Measurements from ENCODE around the gene COL28A1.
A peak's percentile ranks its signal among the peaks of the same experiment; 100 is the strongest.
"Not testable (repeated sequence)": the region's sequence is repeated elsewhere in the genome, so short reads cannot be mapped to it uniquely, and the experiment has no call there.

Gene COL28A1

DNA sequence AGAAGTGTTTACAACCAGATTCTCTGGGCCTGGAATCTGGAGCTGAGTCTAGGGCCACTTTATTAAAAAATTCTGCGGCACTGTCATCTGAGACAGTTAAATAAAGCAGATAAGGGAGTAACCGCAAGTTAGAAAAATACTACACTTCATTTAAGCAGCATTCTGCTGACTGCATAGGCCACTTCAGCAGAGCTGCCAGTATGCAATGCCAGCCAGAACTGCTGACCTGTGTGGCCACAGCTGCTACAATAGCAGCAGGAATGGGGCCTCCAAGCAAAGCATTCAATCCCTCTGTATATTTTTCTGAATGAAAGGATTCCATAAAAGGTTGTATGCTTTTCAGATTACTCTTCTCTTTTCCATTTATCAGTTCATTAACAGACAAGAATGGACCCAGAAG lies 136.0 kb downstream of the COL28A1 start:
- Histone ChIP-seq H3K36me3 (ENCODE audit: control insufficient read depth, insufficient read depth, low read length) (no peaks in the 10 kb centered on the region), H3K27ac (ENCODE audit: low read length) (no peak overlapping the region), H3K9me3 (ENCODE audit: control insufficient read depth, insufficient read depth, low read length) (no peaks in the 10 kb centered on the region), H3K4me1 (ENCODE audit: control insufficient read depth, insufficient read depth, low read length) (no peaks in the 10 kb centered on the region), H3K4me3 (ENCODE audit: low read length) (no peak overlapping the region), H3K27me3 (ENCODE audit: control insufficient read depth, insufficient read depth, low read length) (no peaks in the 10 kb centered on the region)
- WGBS (ENCODE audit: insufficient coverage, insufficient read length), result no CpG with 5 or more reads among the region's 2 CpGs
- no peak for DNase-seq (ENCODE audit: low read depth, low spot score)

DNA sequence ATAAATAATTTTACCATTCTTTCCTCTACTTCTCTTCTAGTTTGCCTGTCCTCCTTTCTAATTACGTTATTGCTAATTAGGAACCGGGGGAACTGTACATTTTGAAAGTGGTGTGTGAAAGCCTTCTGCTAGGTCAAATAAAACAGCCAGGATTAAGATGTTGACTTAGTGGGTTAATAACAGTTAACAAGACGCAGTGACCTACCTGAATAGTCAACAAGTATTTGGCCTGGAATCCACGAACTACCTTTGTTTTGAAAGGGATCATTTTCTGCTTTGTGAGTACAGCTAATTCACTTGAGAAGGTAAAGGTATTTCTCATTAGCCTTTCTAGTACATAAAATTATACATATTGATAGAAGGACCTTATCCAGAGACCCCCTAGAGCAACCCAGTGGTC lies 139.9 kb downstream of the COL28A1 start:
- no peaks in the 10 kb centered on the region for H3K9me3 ChIP-seq (ENCODE audit: control insufficient read depth, insufficient read depth, low read length)
- no peak overlapping the region for H3K4me3 ChIP-seq (ENCODE audit: low read length)
- no CpG with 5 or more reads among the region's 4 CpGs for WGBS (ENCODE audit: insufficient coverage, insufficient read length)
- H3K27me3 ChIP-seq (ENCODE audit: control insufficient read depth, insufficient read depth, low read length), result no peaks in the 10 kb centered on the region
- H3K27ac ChIP-seq (ENCODE audit: low read length), result no peak overlapping the region
- H3K4me1 ChIP-seq (ENCODE audit: control insufficient read depth, insufficient read depth, low read length), result no peaks in the 10 kb centered on the region
- no peak for DNase-seq (ENCODE audit: low read depth, low spot score)
- no peaks in the 10 kb centered on the region for H3K36me3 ChIP-seq (ENCODE audit: control insufficient read depth, insufficient read depth, low read length)

DNA sequence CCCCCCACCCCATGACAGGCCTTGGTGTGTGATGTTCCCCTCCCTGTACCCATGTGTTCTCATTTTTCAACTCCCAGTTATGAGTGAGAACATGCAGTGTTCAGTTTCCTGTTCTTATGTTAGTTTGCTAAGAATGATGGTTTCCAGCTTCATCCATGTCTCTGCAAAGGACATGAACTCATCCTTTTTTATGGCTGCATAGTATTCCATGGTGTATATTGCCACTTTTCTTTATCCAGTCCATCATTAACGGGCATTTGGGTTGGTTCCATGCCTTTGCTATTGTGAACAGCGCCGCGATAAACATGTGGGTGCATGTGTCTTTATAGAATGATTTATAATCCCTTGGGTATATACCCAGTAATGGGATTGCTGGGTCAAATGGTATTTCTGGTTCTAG lies 147.5 kb downstream of the COL28A1 start:
- not testable (repeated sequence) for DNase-seq (ENCODE audit: low read depth, low spot score); H3K9me3 ChIP-seq (ENCODE audit: control insufficient read depth, insufficient read depth, low read length); H3K36me3 ChIP-seq (ENCODE audit: control insufficient read depth, insufficient read depth, low read length); H3K27ac ChIP-seq (ENCODE audit: low read length); H3K4me3 ChIP-seq (ENCODE audit: low read length); H3K27me3 ChIP-seq (ENCODE audit: control insufficient read depth, insufficient read depth, low read length); H3K4me1 ChIP-seq (ENCODE audit: control insufficient read depth, insufficient read depth, low read length)
- no CpG with 5 or more reads among the region's 4 CpGs for WGBS (ENCODE audit: insufficient coverage, insufficient read length)

DNA sequence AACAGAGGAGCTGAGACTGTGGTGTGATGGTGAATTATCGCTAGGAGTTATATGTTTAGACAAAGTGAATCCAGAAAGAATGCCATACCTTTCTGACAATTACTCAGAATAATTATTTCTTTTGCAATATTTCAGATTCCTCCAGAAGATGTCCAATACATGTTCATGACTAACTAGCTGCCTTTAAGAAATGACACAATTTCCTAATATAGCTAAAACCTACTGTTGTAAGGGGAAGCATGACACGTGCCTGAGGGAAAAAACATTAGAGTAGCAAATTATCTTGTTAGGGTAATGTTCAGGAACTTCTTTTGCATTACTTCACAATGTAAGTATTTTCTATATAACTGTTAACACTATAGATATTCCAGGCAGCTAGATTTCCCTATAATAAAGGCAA lies 150.3 kb downstream of the COL28A1 start:
- Histone ChIP-seq H3K9me3 (ENCODE audit: control insufficient read depth, insufficient read depth, low read length) (no peaks in the 10 kb centered on the region), H3K27me3 (ENCODE audit: control insufficient read depth, insufficient read depth, low read length) (no peaks in the 10 kb centered on the region), H3K4me1 (ENCODE audit: control insufficient read depth, insufficient read depth, low read length) (no peaks in the 10 kb centered on the region), H3K27ac (ENCODE audit: low read length) (no peak overlapping the region), H3K4me3 (ENCODE audit: low read length) (no peak overlapping the region), H3K36me3 (ENCODE audit: control insufficient read depth, insufficient read depth, low read length) (no peaks in the 10 kb centered on the region)
- DNase-seq (ENCODE audit: low read depth, low spot score), result no peak
- no CpG with 5 or more reads among the region's 2 CpGs for WGBS (ENCODE audit: insufficient coverage, insufficient read length)

DNA sequence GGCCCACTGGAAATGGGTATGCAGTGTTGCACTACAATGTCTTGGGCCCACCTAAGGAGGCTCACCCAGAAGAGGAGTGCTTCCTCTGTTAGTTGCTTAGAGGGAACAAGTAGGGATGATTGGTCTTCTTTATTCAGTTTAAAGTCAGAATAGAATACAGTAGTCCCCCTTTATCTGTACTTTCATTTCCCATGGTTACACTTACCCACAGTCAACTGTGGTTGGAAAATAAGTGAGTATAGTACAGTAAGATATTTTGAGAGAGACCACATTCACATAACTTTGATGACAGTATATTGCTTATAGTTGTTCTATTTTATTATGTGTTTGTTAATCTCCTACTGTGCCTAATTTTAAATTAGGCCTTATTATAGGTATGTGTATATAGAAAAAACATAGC lies 151.4 kb downstream of the COL28A1 start:
- DNase-seq (ENCODE audit: low read depth, low spot score), result no peak
- Histone ChIP-seq H3K9me3 (ENCODE audit: control insufficient read depth, insufficient read depth, low read length) (no peaks in the 10 kb centered on the region), H3K27me3 (ENCODE audit: control insufficient read depth, insufficient read depth, low read length) (no peaks in the 10 kb centered on the region), H3K36me3 (ENCODE audit: control insufficient read depth, insufficient read depth, low read length) (no peaks in the 10 kb centered on the region), H3K4me3 (ENCODE audit: low read length) (no peak overlapping the region), H3K4me1 (ENCODE audit: control insufficient read depth, insufficient read depth, low read length) (no peaks in the 10 kb centered on the region), H3K27ac (ENCODE audit: low read length) (no peak overlapping the region)

DNA sequence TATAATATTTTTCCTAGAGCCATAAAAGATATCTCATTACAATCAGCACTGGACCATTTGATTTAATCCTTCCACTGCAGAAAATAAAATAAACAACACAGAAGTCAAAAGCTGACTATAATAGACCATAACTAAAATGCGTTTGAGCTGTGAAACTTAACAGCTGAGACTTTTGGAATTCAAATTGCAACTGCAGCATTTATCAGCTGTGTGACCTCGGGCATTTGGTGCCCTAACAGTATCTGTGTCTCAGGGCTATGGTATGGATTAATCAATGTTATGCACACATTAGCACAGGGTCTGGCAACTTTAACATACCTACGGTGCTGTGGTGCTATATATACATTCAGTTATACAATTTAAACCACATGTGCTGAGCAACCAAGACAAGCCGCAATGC lies 160.1 kb downstream of the COL28A1 start:
- no peaks in the 10 kb centered on the region for H3K9me3 ChIP-seq (ENCODE audit: control insufficient read depth, insufficient read depth, low read length)
- WGBS (ENCODE audit: insufficient coverage, insufficient read length), result no CpG with 5 or more reads among the region's 4 CpGs
- H3K27ac ChIP-seq (ENCODE audit: low read length), result no peak overlapping the region
- H3K27me3 ChIP-seq (ENCODE audit: control insufficient read depth, insufficient read depth, low read length), result no peaks in the 10 kb centered on the region
- H3K4me1 ChIP-seq (ENCODE audit: control insufficient read depth, insufficient read depth, low read length), result no peaks in the 10 kb centered on the region
- no peaks in the 10 kb centered on the region for H3K36me3 ChIP-seq (ENCODE audit: control insufficient read depth, insufficient read depth, low read length)
- no peak overlapping the region for H3K4me3 ChIP-seq (ENCODE audit: low read length)
- DNase-seq (ENCODE audit: low read depth, low spot score), result no peak

DNA sequence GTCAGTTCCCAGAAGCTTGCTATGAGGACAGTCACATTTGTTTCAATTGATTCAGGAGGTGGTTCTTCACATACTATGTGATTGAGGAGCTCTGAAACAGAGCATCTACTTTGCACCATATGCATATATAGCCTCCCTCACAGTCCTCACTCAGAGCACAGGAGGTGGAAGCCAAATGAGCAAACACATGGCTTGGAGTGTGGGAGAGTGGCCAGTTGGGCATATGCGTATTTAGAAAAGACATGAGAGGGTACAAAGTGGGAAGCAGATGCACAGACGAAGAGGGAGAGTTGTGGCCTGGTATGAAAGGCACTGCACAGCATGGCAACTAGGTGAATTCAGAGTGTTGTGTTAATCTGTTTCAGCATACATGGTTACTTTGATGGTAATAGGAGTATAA lies 165.6 kb downstream of the COL28A1 start:
- WGBS (ENCODE audit: insufficient coverage, insufficient read length), result no CpG with 5 or more reads among the region's 2 CpGs
- Histone ChIP-seq H3K4me3 (ENCODE audit: low read length) (no peak overlapping the region), H3K36me3 (ENCODE audit: control insufficient read depth, insufficient read depth, low read length) (no peaks in the 10 kb centered on the region), H3K27me3 (ENCODE audit: control insufficient read depth, insufficient read depth, low read length) (no peaks in the 10 kb centered on the region), H3K4me1 (ENCODE audit: control insufficient read depth, insufficient read depth, low read length) (no peaks in the 10 kb centered on the region), H3K27ac (ENCODE audit: low read length) (no peak overlapping the region), H3K9me3 (ENCODE audit: control insufficient read depth, insufficient read depth, low read length) (no peaks in the 10 kb centered on the region)
- no peak for DNase-seq (ENCODE audit: low read depth, low spot score)

DNA sequence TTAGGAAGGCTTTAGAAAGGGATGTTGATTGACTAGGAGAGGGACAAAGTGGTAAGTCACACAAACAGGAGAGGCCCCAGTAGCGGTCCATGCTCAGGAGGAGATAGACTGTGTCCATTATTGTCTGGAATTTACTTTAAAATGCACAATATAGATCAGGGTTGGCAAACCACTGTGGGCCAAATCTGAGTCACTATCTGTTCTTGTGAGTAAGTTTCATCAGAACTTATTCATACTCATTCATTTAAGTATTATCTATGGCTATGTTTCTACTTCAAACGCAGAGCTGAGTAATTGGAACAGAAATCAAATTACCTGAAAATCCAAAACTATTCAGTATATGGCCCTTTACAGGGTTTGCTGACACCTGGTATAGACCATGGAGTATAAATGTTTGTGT lies 166.5 kb downstream of the COL28A1 start:
- no peak overlapping the region for H3K27ac ChIP-seq (ENCODE audit: low read length)
- DNase-seq (ENCODE audit: low read depth, low spot score), result no peak
- H3K4me1 ChIP-seq (ENCODE audit: control insufficient read depth, insufficient read depth, low read length), result no peaks in the 10 kb centered on the region
- no peaks in the 10 kb centered on the region for H3K9me3 ChIP-seq (ENCODE audit: control insufficient read depth, insufficient read depth, low read length)
- H3K4me3 ChIP-seq (ENCODE audit: low read length), result no peak overlapping the region
- no CpG with 5 or more reads among the region's 2 CpGs for WGBS (ENCODE audit: insufficient coverage, insufficient read length)
- H3K36me3 ChIP-seq (ENCODE audit: control insufficient read depth, insufficient read depth, low read length), result no peaks in the 10 kb centered on the region; the same call in 1 of the 2 replicates
- H3K27me3 ChIP-seq (ENCODE audit: control insufficient read depth, insufficient read depth, low read length), result no peaks in the 10 kb centered on the region

DNA sequence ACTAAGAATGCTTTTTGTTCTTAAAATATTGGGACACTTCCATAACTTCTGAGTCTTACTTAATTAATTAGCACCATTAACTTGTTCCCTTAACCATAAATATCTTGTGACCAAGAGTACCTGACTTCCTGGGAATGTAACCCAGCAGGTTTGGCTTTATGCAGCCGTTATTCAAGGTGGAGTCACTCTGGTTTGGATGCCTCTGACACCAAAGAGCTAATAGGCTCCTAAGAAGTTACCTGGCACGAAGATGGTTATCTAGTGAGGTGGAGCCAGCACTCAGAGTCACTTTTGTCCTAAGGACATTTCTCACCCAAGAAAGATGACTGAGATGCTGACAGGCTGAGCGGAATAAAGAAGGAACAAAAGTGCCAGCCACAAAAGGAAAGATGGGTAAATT lies 181.0 kb downstream of the COL28A1 start:
- no peak for DNase-seq (ENCODE audit: low read depth, low spot score)
- no peaks in the 10 kb centered on the region for H3K36me3 ChIP-seq (ENCODE audit: control insufficient read depth, insufficient read depth, low read length)
- no peak overlapping the region for H3K4me3 ChIP-seq (ENCODE audit: low read length)
- H3K4me1 ChIP-seq (ENCODE audit: control insufficient read depth, insufficient read depth, low read length), result no peaks in the 10 kb centered on the region; the same call in 1 of the 2 replicates
- no peaks in the 10 kb centered on the region for H3K27me3 ChIP-seq (ENCODE audit: control insufficient read depth, insufficient read depth, low read length)
- H3K9me3 ChIP-seq (ENCODE audit: control insufficient read depth, insufficient read depth, low read length), result no peaks in the 10 kb centered on the region
- H3K27ac ChIP-seq (ENCODE audit: low read length), result no peak overlapping the region
- WGBS (ENCODE audit: insufficient coverage, insufficient read length), result no CpG with 5 or more reads among the region's 3 CpGs

DNA sequence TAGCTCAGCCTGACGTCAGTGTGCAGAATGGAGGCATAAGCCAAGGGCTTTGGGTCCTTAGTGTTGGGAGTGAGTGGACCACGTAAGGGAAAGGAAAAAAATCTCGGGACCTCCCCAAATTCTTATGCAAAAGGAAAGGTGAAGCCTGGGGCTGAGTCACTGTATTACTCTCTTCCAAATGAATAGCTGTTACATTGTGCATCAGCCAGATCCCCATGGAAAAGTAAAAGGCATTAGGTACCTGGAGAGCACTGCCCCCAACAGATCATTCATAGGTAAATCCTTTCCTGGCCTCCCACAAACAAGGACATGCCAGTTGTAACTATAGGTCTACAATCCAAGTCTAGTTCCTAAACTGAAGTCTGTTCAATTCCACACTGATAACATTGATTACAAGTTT lies 182.8 kb downstream of the COL28A1 start:
- Histone ChIP-seq H3K4me3 (ENCODE audit: low read length) (no peak overlapping the region), H3K9me3 (ENCODE audit: control insufficient read depth, insufficient read depth, low read length) (no peaks in the 10 kb centered on the region), H3K27ac (ENCODE audit: low read length) (no peak overlapping the region), H3K4me1 (ENCODE audit: control insufficient read depth, insufficient read depth, low read length) (no peaks in the 10 kb centered on the region; the same call in 1 of the 2 replicates), H3K36me3 (ENCODE audit: control insufficient read depth, insufficient read depth, low read length) (no peaks in the 10 kb centered on the region), H3K27me3 (ENCODE audit: control insufficient read depth, insufficient read depth, low read length) (no peaks in the 10 kb centered on the region)
- no CpG with 5 or more reads among the region's 3 CpGs for WGBS (ENCODE audit: insufficient coverage, insufficient read length)
- DNase-seq (ENCODE audit: low read depth, low spot score), result peak; percentile 66

DNA sequence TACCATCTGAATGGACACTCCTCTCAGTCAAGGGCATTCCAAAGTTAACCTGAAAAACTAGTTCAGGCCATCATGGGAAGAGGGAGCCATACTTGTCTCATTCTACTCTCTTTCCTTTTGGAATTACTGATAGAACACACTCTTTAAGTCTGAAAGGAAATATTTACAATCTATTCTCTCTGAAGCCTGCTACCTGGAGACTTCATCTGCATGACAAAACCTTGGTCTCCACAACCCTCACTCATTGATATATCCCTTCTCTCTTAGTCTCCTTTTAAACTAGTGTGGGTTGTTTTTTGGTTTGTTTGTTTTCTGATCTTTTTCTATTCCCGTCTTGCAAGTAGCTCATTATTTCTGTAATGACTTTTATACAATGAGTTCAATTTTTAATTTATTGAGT lies 183.8 kb downstream of the COL28A1 start:
- Histone ChIP-seq H3K9me3 (ENCODE audit: control insufficient read depth, insufficient read depth, low read length) (no peaks in the 10 kb centered on the region), H3K4me1 (ENCODE audit: control insufficient read depth, insufficient read depth, low read length) (no peaks in the 10 kb centered on the region; the same call in 1 of the 2 replicates), H3K4me3 (ENCODE audit: low read length) (no peak overlapping the region), H3K27ac (ENCODE audit: low read length) (no peak overlapping the region), H3K36me3 (ENCODE audit: control insufficient read depth, insufficient read depth, low read length) (no peaks in the 10 kb centered on the region), H3K27me3 (ENCODE audit: control insufficient read depth, insufficient read depth, low read length) (no peaks in the 10 kb centered on the region)
- WGBS (ENCODE audit: insufficient coverage, insufficient read length), result no CpG with 5 or more reads among the region's 1 CpG
- DNase-seq (ENCODE audit: low read depth, low spot score), result peak; percentile 54

All from iPS DF 6.9 (cell line).